ENCODE data around the gene NAALADL2. TPM values are rescaled to one million over a fixed set of nuclear protein-coding genes. Genes with fewer than 3 reads are reported as not detected.

The NAALADL2 gene
- total RNA-seq, 1 experiment from 2014 or later, result 1.6 TPM

GRCh38 chr3:175187586-175187985 is 328.5 kb downstream of the NAALADL2 start:
- H3K27me3 ChIP-seq (ENCODE audit: insufficient read depth, low read length), result no peaks in the 10 kb centered on the region
- H3K4ac ChIP-seq (ENCODE audit: low read depth, low read length), result no peak overlapping the region
- no peak overlapping the region for H3T11ph ChIP-seq (ENCODE audit: low read length)
- H3K9ac ChIP-seq (ENCODE audit: extremely low read depth, insufficient read length, low read length), result no peak overlapping the region
- no peak overlapping the region for H2BK20ac ChIP-seq (ENCODE audit: low read depth, low read length, poor library complexity, severe bottlenecking)
- no peak overlapping the region for H3K56ac ChIP-seq (ENCODE audit: insufficient read length, low read depth, low read length)
- H2AK5ac ChIP-seq (ENCODE audit: insufficient read length, low read length), result no peak overlapping the region
- H2BK120ac ChIP-seq (ENCODE audit: low read depth, low read length, poor library complexity, severe bottlenecking), result no peak overlapping the region
- peaks cover 0 to 6% (median 0%) of the 10 kb centered on the region in 3 experiments; a peak in 2 of 7 replicates for H3K36me3 Mint-ChIP-seq (ENCODE audit: insufficient read depth in 1 of 3, low read depth in 3 of 3)
- no peaks in the 10 kb centered on the region for H3K23me2 ChIP-seq (ENCODE audit: insufficient read length, low read depth, low read length, poor library complexity, severe bottlenecking)
- H3K27ac ChIP-seq (ENCODE audit: insufficient read length, low read depth, low read length), result no peak overlapping the region
- no peak for DNase-seq
- WGBS (ENCODE audit: extremely low coverage, insufficient read length, low lambda C conversion rate), result no CpG with 5 or more reads among the region's 2 CpGs
- H4K8ac ChIP-seq (replicated peaks; ENCODE audit: insufficient read length, low read depth, low read length), result no peak overlapping the region
- no peak overlapping the region for H2BK12ac ChIP-seq (ENCODE audit: insufficient read length, low read depth, low read length)
- no peak overlapping the region for H3K4me2 ChIP-seq (ENCODE audit: insufficient read depth, insufficient read length, low read length)
- no peak overlapping the region for H2BK5ac ChIP-seq (ENCODE audit: insufficient read length, low read length)
- no peaks in the 10 kb centered on the region for H4K20me1 ChIP-seq (ENCODE audit: control insufficient read depth, insufficient read depth, insufficient read length)
- H3K9me3 Mint-ChIP-seq, result peaks cover 0 to 8% of the 10 kb centered on the region in 2 experiments; a peak in 3 of 5 replicates
- H3K4me3 Mint-ChIP-seq, result no peak overlapping the region
- H3K79me2 ChIP-seq (ENCODE audit: insufficient read depth, low read length), result no peaks in the 10 kb centered on the region
- H3K23ac ChIP-seq (ENCODE audit: insufficient read length, low read depth, low read length), result no peak overlapping the region
- no peak overlapping the region for H2AFZ ChIP-seq (ENCODE audit: low read length)
- no peaks in the 10 kb centered on the region for H3K79me1 ChIP-seq (ENCODE audit: insufficient read depth, low read depth, low read length, poor library complexity, severe bottlenecking)
- H3K9me3 ChIP-seq (ENCODE audit: control insufficient read depth, low read depth, low read length), result no peaks in the 10 kb centered on the region
- H3K27ac Mint-ChIP-seq, result no peak overlapping the region
- 0 out of 4 replicates have a peak, but pooled peaks cover 0 to 3% of the 10 kb centered on the region in 2 experiments for H3K4me1 Mint-ChIP-seq
- H3K27me3 Mint-ChIP-seq (ENCODE audit: low read depth), result no peaks in the 10 kb centered on the region
- TF ChIP-seq, protein P1, sequence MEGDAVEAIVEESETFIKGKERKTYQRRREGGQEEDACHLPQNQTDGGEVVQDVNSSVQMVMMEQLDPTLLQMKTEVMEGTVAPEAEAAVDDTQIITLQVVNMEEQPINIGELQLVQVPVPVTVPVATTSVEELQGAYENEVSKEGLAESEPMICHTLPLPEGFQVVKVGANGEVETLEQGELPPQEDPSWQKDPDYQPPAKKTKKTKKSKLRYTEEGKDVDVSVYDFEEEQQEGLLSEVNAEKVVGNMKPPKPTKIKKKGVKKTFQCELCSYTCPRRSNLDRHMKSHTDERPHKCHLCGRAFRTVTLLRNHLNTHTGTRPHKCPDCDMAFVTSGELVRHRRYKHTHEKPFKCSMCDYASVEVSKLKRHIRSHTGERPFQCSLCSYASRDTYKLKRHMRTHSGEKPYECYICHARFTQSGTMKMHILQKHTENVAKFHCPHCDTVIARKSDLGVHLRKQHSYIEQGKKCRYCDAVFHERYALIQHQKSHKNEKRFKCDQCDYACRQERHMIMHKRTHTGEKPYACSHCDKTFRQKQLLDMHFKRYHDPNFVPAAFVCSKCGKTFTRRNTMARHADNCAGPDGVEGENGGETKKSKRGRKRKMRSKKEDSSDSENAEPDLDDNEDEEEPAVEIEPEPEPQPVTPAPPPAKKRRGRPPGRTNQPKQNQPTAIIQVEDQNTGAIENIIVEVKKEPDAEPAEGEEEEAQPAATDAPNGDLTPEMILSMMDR (conservative IDR thresholded peaks at IDR 0.05), result no peak
- no peak overlapping the region for H3K18ac ChIP-seq (ENCODE audit: insufficient read length, low read depth, low read length)
- no peaks in the 10 kb centered on the region for H3K4me1 ChIP-seq (ENCODE audit: insufficient read depth, low read length)
- no peak overlapping the region for H4K91ac ChIP-seq (ENCODE audit: insufficient read length, low read depth, low read length)
- no peak overlapping the region for H2BK15ac ChIP-seq (ENCODE audit: low read depth, low read length)
- H4K5ac ChIP-seq (ENCODE audit: insufficient read length, low read depth, low read length), result no peak overlapping the region
- no peak overlapping the region for H3K14ac ChIP-seq (ENCODE audit: insufficient read depth, low read length)

Data from H9 (cell line).